OCI-LY3 (cell line): ENCODE data around the gene USP22.
A peak's percentile ranks its signal among the peaks of the same experiment; 100 is the strongest.

ENCODE experiments used
- H2AFZ ChIP-seq: fragments of 200-600, 300-600 bp; shearing (Covaris generic); 2 replicates; pipeline ENCODE4 v1.6.0; 2014; ENCODE audit warnings: antibody characterized with exemption, low read depth, low read length
- H3K27ac ChIP-seq: fragments of 200-600, 300-600 bp; sonication (generic); 2 replicates; pipeline ENCODE4 v1.5.1; 2014; ENCODE audit warnings: mild to moderate bottlenecking, low read length, moderate library complexity, mixed read lengths
- H3K27me3 ChIP-seq: fragments of 200-600, 300-600 bp; sonication (generic); 2 replicates; pipeline ENCODE4 v1.6.1; 2014; ENCODE audit warnings: low read depth, low read length, mixed read lengths
- H3K36me3 ChIP-seq: fragments of 200-600, 300-600 bp; sonication (generic); replicated peaks from 2 replicates; pipeline ENCODE3; 2014; ENCODE audit warnings: low read depth, low read length, mixed read lengths
- H3K4me1 ChIP-seq: fragments of 300-600, 200-600 bp; sonication (generic); 2 replicates; pipeline ENCODE4 v1.6.1; 2014; ENCODE audit warnings: low read length, mixed read lengths
- H3K4me2 ChIP-seq: fragments of 200-600, 300-600 bp; sonication (generic); 2 replicates; pipeline ENCODE4 v1.6.1; 2014; ENCODE audit warnings: low read length, mixed read lengths
- H3K4me3 ChIP-seq: fragments of 300-600, 200-600 bp; sonication (generic); 2 replicates; pipeline ENCODE4 v1.5.1; 2014; ENCODE audit warnings: antibody characterized with exemption, mild to moderate bottlenecking, low read length, moderate library complexity
- H3K79me2 ChIP-seq: fragments of 300-600, 200-600 bp; shearing (Covaris generic); 2 replicates; pipeline ENCODE4 v1.6.1; 2014; ENCODE audit warnings: mild to moderate bottlenecking, low read length, mixed read lengths
- H3K9ac ChIP-seq: fragments of 300-600, 200-600 bp; shearing (Covaris generic); 2 replicates; pipeline ENCODE4 v1.6.0; 2014; ENCODE audit warnings: mild to moderate bottlenecking, low read length, moderate library complexity
- H3K9me3 ChIP-seq: fragments of 200-600, 300-600 bp; shearing (Covaris generic); 2 replicates; pipeline ENCODE4 v1.6.1; 2014; ENCODE audit warnings: low read length, mixed read lengths; ENCODE audit not compliant: insufficient read depth
- H4K20me1 ChIP-seq: fragments of 200-600, 300-600 bp; sonication (generic); 2 replicates; pipeline ENCODE4 v1.6.1; 2016; ENCODE audit warnings: low read length, mixed read lengths; ENCODE audit not compliant: insufficient read depth
- EZH2phosphoT487 ChIP-seq: fragments of 200-600 bp; shearing (Covaris generic); IDR thresholded peaks from 2 replicates; pipeline ENCODE4 v1.6.1; 2018; ENCODE audit warnings: antibody characterized with exemption, mixed run types, low read depth
- TF ChIP-seq, protein P1 (sequence below): fragments of 200-600, 300-600 bp; sonication (generic); IDR thresholded peaks from 2 replicates; pipeline ENCODE4 v1.5.1; 2014; ENCODE audit warnings: antibody characterized with exemption, low read length, low read depth

USP22 gene

DNA sequence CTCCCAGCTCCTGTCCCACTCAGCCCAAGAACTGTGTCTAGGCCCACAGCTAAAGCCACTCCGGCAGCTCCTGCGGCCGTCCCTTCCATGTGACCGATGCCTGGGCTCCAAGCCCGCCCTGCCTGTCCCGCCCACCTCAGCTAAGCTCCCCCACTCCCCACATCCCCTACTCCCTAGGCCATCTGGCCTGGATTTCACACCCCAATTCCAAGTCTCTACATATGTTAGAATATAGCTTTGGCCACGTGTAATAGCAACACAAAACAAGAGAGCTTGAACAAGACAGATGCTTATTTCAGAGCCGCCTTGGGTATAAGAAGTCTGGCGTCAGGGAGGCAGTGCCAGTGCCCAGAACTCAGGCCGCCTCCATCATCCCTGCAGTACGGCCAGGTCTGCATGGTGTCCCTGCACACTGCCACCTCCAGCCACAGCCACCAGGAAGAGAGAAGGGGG lies 30.0 kb upstream of the USP22 start:
- no peaks in the 10 kb centered on the region for H4K20me1 ChIP-seq
- no peak overlapping the region for H3K9ac ChIP-seq
- H3K36me3 ChIP-seq = no peaks in the 10 kb centered on the region
- H3K4me2 ChIP-seq = no peak overlapping the region
- H3K79me2 ChIP-seq = no peaks in the 10 kb centered on the region
- no peaks in the 10 kb centered on the region for H3K9me3 ChIP-seq
- no peak overlapping the region for H3K27ac ChIP-seq
- H2AFZ ChIP-seq = no peak overlapping the region
- H3K4me3 ChIP-seq = no peak overlapping the region
- H3K4me1 ChIP-seq = no peaks in the 10 kb centered on the region
- no peaks in the 10 kb centered on the region for H3K27me3 ChIP-seq
- no peak for TF ChIP-seq EZH2phosphoT487
- TF ChIP-seq, protein P1, sequence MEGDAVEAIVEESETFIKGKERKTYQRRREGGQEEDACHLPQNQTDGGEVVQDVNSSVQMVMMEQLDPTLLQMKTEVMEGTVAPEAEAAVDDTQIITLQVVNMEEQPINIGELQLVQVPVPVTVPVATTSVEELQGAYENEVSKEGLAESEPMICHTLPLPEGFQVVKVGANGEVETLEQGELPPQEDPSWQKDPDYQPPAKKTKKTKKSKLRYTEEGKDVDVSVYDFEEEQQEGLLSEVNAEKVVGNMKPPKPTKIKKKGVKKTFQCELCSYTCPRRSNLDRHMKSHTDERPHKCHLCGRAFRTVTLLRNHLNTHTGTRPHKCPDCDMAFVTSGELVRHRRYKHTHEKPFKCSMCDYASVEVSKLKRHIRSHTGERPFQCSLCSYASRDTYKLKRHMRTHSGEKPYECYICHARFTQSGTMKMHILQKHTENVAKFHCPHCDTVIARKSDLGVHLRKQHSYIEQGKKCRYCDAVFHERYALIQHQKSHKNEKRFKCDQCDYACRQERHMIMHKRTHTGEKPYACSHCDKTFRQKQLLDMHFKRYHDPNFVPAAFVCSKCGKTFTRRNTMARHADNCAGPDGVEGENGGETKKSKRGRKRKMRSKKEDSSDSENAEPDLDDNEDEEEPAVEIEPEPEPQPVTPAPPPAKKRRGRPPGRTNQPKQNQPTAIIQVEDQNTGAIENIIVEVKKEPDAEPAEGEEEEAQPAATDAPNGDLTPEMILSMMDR = no peak

DNA sequence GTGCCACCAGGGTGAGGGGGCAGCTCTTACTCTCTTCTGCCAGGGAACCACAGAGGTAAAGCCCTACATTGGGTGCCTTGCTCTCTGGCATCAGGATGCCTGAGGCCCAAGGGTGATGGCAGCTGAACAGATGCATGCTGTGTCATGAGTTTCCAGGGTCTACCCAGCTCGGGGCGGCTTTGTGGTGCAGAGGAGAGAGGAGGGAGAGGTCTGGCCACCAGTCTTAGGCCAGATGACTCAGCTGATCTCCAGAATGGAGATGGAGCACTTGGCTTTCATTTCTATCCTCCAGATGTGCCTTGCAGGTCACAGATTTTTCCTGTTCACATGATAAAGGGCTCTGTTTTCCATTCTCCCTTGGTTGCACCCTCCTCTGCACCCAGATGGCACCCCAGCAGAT lies 23.6 kb upstream of the USP22 start:
- H3K4me1 ChIP-seq = peaks cover 8% of the 10 kb centered on the region
- H3K36me3 ChIP-seq = no peaks in the 10 kb centered on the region
- TF ChIP-seq EZH2phosphoT487 = no peak
- TF ChIP-seq, protein P1 = no peak
- no peak overlapping the region for H3K9ac ChIP-seq
- H3K9me3 ChIP-seq = no peaks in the 10 kb centered on the region
- no peak overlapping the region for H3K27ac ChIP-seq
- no peaks in the 10 kb centered on the region for H3K27me3 ChIP-seq
- no peak overlapping the region for H3K4me3 ChIP-seq
- H3K4me2 ChIP-seq = no peak overlapping the region
- H2AFZ ChIP-seq = no peak overlapping the region
- no peaks in the 10 kb centered on the region for H3K79me2 ChIP-seq
- no peaks in the 10 kb centered on the region for H4K20me1 ChIP-seq

DNA sequence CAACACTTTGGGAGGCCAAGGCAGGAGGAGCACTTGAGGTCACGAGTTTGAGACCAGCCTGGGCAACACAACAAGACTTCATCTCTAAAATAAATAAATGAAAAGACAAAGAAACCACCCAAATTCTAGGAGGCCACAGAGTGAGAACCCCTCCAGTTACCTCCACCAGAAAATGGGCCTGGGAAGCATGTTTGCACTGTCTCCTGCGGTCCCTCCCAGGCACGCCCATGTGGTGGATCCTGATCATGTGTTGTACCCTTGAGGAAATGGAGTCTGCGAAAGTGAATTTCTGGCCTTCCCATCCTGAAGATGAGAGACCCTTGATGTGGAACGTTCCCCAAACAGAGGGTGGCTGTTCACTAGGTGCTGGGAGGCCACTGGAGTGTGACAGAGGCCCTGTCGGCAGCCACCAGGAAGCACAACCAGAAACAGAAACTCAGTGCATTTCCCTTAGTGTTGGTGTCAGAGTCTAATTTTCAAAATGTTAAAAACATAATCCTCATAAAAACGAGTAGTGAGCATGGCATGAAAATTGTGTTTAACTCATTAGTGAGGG lies 19.2 kb upstream of the USP22 start:
- Histone ChIP-seq H3K9ac (no peak overlapping the region), H3K36me3 (no peaks in the 10 kb centered on the region), H3K4me3 (no peak overlapping the region), H3K79me2 (no peaks in the 10 kb centered on the region), H3K9me3 (no peaks in the 10 kb centered on the region), H3K4me1 (peaks cover 8% of the 10 kb centered on the region), H4K20me1 (no peaks in the 10 kb centered on the region), H3K27ac (no peak overlapping the region), H3K27me3 (no peaks in the 10 kb centered on the region), H2AFZ (peak overlapping the region; percentile 54; the same call in 1 of the 2 replicates), H3K4me2 (peak overlapping the region; percentile 39)
- TF ChIP-seq, protein P1 = no peak
- TF ChIP-seq EZH2phosphoT487 = no peak

GRCh38 chr17:21061158-21061835 lies 18.5 kb upstream of the USP22 start:
- Histone ChIP-seq H4K20me1 (no peaks in the 10 kb centered on the region), H3K9me3 (no peaks in the 10 kb centered on the region), H3K4me3 (no peak overlapping the region), H3K4me1 (peaks cover 8% of the 10 kb centered on the region), H2AFZ (no peak overlapping the region), H3K27me3 (no peaks in the 10 kb centered on the region), H3K4me2 (no peak overlapping the region), H3K9ac (no peak overlapping the region), H3K36me3 (no peaks in the 10 kb centered on the region), H3K27ac (no peak overlapping the region), H3K79me2 (no peaks in the 10 kb centered on the region)
- TF ChIP-seq, protein P1 = no peak
- TF ChIP-seq EZH2phosphoT487 = no peak
